NCI-H226 (cell line): ENCODE data around the gene MB21D2.

Source experiments
- DNase-seq: peaks from one replicate; pipeline ENCODE4 v3.0.0-alpha.2; 2015

MB21D2 gene

GRCh38 chr3:192920411-192920810 is 2.8 kb upstream of the MB21D2 start:
- no peak for DNase-seq

GRCh38 chr3:192919901-192920300 is 2.2 kb upstream of the MB21D2 start:
- DNase-seq = no peak

- DNase-seq = no peak
These were observed 576 bp upstream of the MB21D2 start for GRCh38 chr3:192918275-192918588.

GRCh38 chr3:192917028-192917403 is 640 bp downstream of the MB21D2 start:
- peak; percentile 28 for DNase-seq

- DNase-seq = no peak
These were observed 1.2 kb downstream of the MB21D2 start for GRCh38 chr3:192916371-192917027.

- no peak for DNase-seq
These were observed 1.9 kb downstream of the MB21D2 start for GRCh38 chr3:192915722-192916121.

- DNase-seq = peak; percentile 53
These were observed 2.4 kb downstream of the MB21D2 start for GRCh38 chr3:192915304-192915703.

- no peak for DNase-seq
These were observed 2.8 kb downstream of the MB21D2 start for GRCh38 chr3:192914848-192915247.

GRCh38 chr3:192913540-192913939 is 4.1 kb downstream of the MB21D2 start:
- no peak for DNase-seq

GRCh38 chr3:192911293-192911692 is 6.4 kb downstream of the MB21D2 start:
- DNase-seq = no peak

GRCh38 chr3:192907784-192908183 is 9.9 kb downstream of the MB21D2 start:
- DNase-seq = peak; percentile 50

- DNase-seq = peak; percentile 25
These were observed 10.7 kb downstream of the MB21D2 start for GRCh38 chr3:192906940-192907339.

GRCh38 chr3:192905980-192906678 is 11.5 kb downstream of the MB21D2 start:
- no peak for DNase-seq

- DNase-seq = no peak
These were observed 12.9 kb downstream of the MB21D2 start for GRCh38 chr3:192904632-192905289.

- no peak for DNase-seq
These were observed 15.1 kb downstream of the MB21D2 start for GRCh38 chr3:192902549-192902948.

GRCh38 chr3:192901435-192901834 is 16.2 kb downstream of the MB21D2 start:
- peak; percentile 83 for DNase-seq

GRCh38 chr3:192899540-192899982 is 18.1 kb downstream of the MB21D2 start:
- peak; percentile 80 for DNase-seq

- no peak for DNase-seq
These were observed 20.7 kb downstream of the MB21D2 start for GRCh38 chr3:192897005-192897404.

- DNase-seq = no peak
These were observed 21.4 kb downstream of the MB21D2 start for GRCh38 chr3:192896208-192896607.

- DNase-seq = no peak
These were observed 23.0 kb downstream of the MB21D2 start for GRCh38 chr3:192894676-192895075.

- DNase-seq = peak; percentile 75
These were observed 24.5 kb downstream of the MB21D2 start for GRCh38 chr3:192892981-192893700.

- no peak for DNase-seq
These were observed 27.0 kb downstream of the MB21D2 start for GRCh38 chr3:192890347-192891335.
